SK-N-SH (cell line): ENCODE data around the gene GSG1L2. TPM values are rescaled to one million over a fixed set of nuclear protein-coding genes. Genes with fewer than 3 reads are reported as not detected.

Experiments used
- CTCF ChIA-PET: fragments of 300-600, 350-600 bp; formaldehyde crosslinking; extraction: SDS; loops from one replicate; lab custom pipeline; 2021; lab: Yijun Ruan, JAX
- POLR2A ChIA-PET: fragments of 350-600 bp; sonication (Branson Sonifier 250); formaldehyde crosslinking; extraction: SDS; loops from one replicate; lab custom pipeline; 2020; ENCODE audit warnings: antibody characterized with exemption, inconsistent platforms; lab: Yijun Ruan, JAX
- DNase-seq: peaks from one replicate; pipeline ENCODE4 v3.0.0; 2012
- H2AFZ ChIP-seq: fragments of 200-600 bp; sonication (generic); 2 replicates; pipeline ENCODE4 v1.8.1; 2016; ENCODE audit warnings: antibody characterized with exemption, mild to moderate bottlenecking, low read depth
- H3F3A ChIP-seq: fragments of 200-600 bp; sonication (generic); replicated peaks from 2 replicates; pipeline ENCODE3; 2016; ENCODE audit warnings: antibody characterized with exemption, mild to moderate bottlenecking; ENCODE audit not compliant: insufficient read depth
- H3K27ac ChIP-seq, 2 experiments: fragments of 200-500 bp in 1 of 2; fragments of 200-600 bp in 1 of 2; sonication (Bioruptor generic) in 1 of 2; sonication (generic), shearing (Covaris generic) in 1 of 2; 2 replicates each; pipeline versions ENCODE4 v1.5.1 to v1.6.1; 2014 to 2016; ENCODE audit warnings: low read depth in 2 of 2, inconsistent platforms in 1 of 2, low read length in 1 of 2, mild to moderate bottlenecking in 1 of 2, mixed read lengths in 1 of 2
- H3K27me3 ChIP-seq: fragments of 200-600 bp; sonication (generic), shearing (Covaris generic); 2 replicates; pipeline ENCODE4 v1.6.1; 2016; ENCODE audit warnings: mixed run types; ENCODE audit not compliant: insufficient read depth
- H3K36me3 ChIP-seq, 2 experiments: fragments of 200-500 bp in 1 of 2; fragments of 200-600 bp in 1 of 2; sonication (Bioruptor generic) in 1 of 2; sonication (generic) in 1 of 2; replicated peaks in 1 of 2; 2 replicates each; pipeline versions ENCODE3 to v1.5.1; 2014 to 2016; ENCODE audit warnings: low read length in 1 of 2, mild to moderate bottlenecking in 1 of 2; ENCODE audit not compliant: insufficient read depth in 2 of 2, control insufficient read depth in 1 of 2
- H3K4me1 ChIP-seq, 2 experiments: fragments of 200-500 bp in 1 of 2; fragments of 200-600 bp in 1 of 2; sonication (Bioruptor generic) in 1 of 2; sonication (generic), shearing (Covaris generic) in 1 of 2; 2 replicates each; pipeline versions ENCODE4 v1.5.1 to v1.6.1; 2014 to 2016; ENCODE audit warnings: low read depth in 1 of 2, low read length in 1 of 2, mixed run types in 1 of 2; ENCODE audit not compliant: insufficient read depth in 2 of 2, control insufficient read depth in 1 of 2
- H3K4me2 ChIP-seq: fragments of 200-600 bp; sonication (generic), shearing (Covaris generic); 2 replicates; pipeline ENCODE4 v1.6.1; 2017; ENCODE audit warnings: mixed run types
- H3K4me3 ChIP-seq, 2 experiments: fragments of 200-500 bp in 1 of 2; fragments of 200-600 bp in 1 of 2; sonication (Bioruptor generic) in 1 of 2; sonication (generic), shearing (Covaris generic) in 1 of 2; 2 replicates each; pipeline versions ENCODE4 v1.5.1 to v1.8.1; 2014 to 2016; ENCODE audit warnings: low read depth in 2 of 2, inconsistent platforms in 1 of 2, low read length in 1 of 2, mild to moderate bottlenecking in 1 of 2, mixed read lengths in 1 of 2, moderate library complexity in 1 of 2
- H3K79me2 ChIP-seq: fragments of 200-600 bp; sonication (generic); 2 replicates; pipeline ENCODE4 v1.8.1; 2017; ENCODE audit warnings: mild to moderate bottlenecking; ENCODE audit not compliant: insufficient read depth
- H3K9ac ChIP-seq: fragments of 200-600 bp; sonication (generic); 2 replicates; pipeline ENCODE4 v1.6.1; 2017; ENCODE audit warnings: mixed run types
- H3K9me2 ChIP-seq: fragments of 200-600 bp; sonication (generic); 2 replicates; pipeline ENCODE4 v1.6.1; 2017; ENCODE audit warnings: mixed run types
- H3K9me3 ChIP-seq: fragments of 200-600 bp; sonication (generic); 2 replicates; pipeline ENCODE4 v1.6.1; 2017; ENCODE audit warnings: mixed run types, mild to moderate bottlenecking, moderate library complexity
- H4K20me1 ChIP-seq: fragments of 200-600 bp; sonication (generic); 2 replicates; pipeline ENCODE4 v1.6.1; 2017; ENCODE audit warnings: mild to moderate bottlenecking, mixed run types; ENCODE audit not compliant: insufficient read depth
- CHD2 ChIP-seq: fragments of 150-350 bp; IDR thresholded peaks from 2 replicates; pipeline ENCODE4 v1.6.1; 2018; ENCODE audit warnings: low read length; ENCODE audit not compliant: partially characterized antibody
- EZH2phosphoT487 ChIP-seq: fragments of 200-600 bp; sonication (generic); IDR thresholded peaks from 2 replicates; pipeline ENCODE4 v1.6.1; 2017; ENCODE audit warnings: low read depth, mixed run types, mild to moderate bottlenecking, antibody characterized with exemption, moderate library complexity, borderline replicate concordance
- FOSL2 ChIP-seq: IDR thresholded peaks from 2 replicates; pipeline ENCODE4 v1.4.0; 2012; ENCODE audit warnings: low read depth, mild to moderate bottlenecking, moderate library complexity, borderline replicate concordance
- FOXJ3 ChIP-seq: sonication (generic); formaldehyde crosslinking; IDR thresholded peaks from 2 replicates; pipeline ENCODE4 v1.5.1; 2020; ENCODE audit warnings: mild to moderate bottlenecking, missing genetic modification reagents
- GATA2 ChIP-seq: sonication (generic); formaldehyde crosslinking; IDR thresholded peaks from 2 replicates; pipeline ENCODE4 v1.5.0; 2020; ENCODE audit warnings: mild to moderate bottlenecking, missing genetic modification reagents
- IRF3 ChIP-seq: fragments of 150-350 bp; IDR thresholded peaks from 2 replicates; pipeline ENCODE4 v1.6.1; 2016; ENCODE audit warnings: mild to moderate bottlenecking, low read depth, low read length
- JUND ChIP-seq: IDR thresholded peaks from 2 replicates; pipeline ENCODE4 v1.4.0; 2012
- MAX ChIP-seq: IDR thresholded peaks from 2 replicates; pipeline ENCODE4 v1.4.0; 2012; ENCODE audit warnings: low read depth
- MEF2A ChIP-seq: IDR thresholded peaks from 2 replicates; pipeline ENCODE4 v1.4.0; 2012; ENCODE audit warnings: low read depth, borderline replicate concordance
- MXI1 ChIP-seq: IDR thresholded peaks from 2 replicates; pipeline ENCODE4 v1.6.1; 2012; ENCODE audit warnings: mild to moderate bottlenecking, low read depth, low read length, improper control_type of control experiment
- NFIC ChIP-seq: IDR thresholded peaks from 2 replicates; pipeline ENCODE4 v1.4.0; 2012; ENCODE audit warnings: borderline replicate concordance
- NRF1 ChIP-seq: IDR thresholded peaks from 2 replicates; pipeline ENCODE4 v1.6.1; 2012; ENCODE audit warnings: low read depth, mild to moderate bottlenecking, low read length
- PBX3 ChIP-seq: IDR thresholded peaks from 2 replicates; pipeline ENCODE4; 2012
- POLR2AphosphoS5 ChIP-seq: IDR thresholded peaks from 2 replicates; pipeline ENCODE4 v1.6.1; 2012; ENCODE audit warnings: low read depth, low read length
- RAD21 ChIP-seq: IDR thresholded peaks from 2 replicates; pipeline ENCODE4 v1.6.1; 2012; ENCODE audit warnings: mild to moderate bottlenecking, low read length
- RCOR1 ChIP-seq: fragments of 150-350 bp; IDR thresholded peaks from 2 replicates; pipeline ENCODE4 v1.6.1; 2017; ENCODE audit warnings: antibody characterized with exemption, low read length
- RFX5 ChIP-seq: IDR thresholded peaks from 2 replicates; pipeline ENCODE4 v1.6.1; 2012; ENCODE audit warnings: mild to moderate bottlenecking, improper control_type of control experiment, low read length
- RXRA ChIP-seq: IDR thresholded peaks from 2 replicates; pipeline ENCODE4 v1.4.0; 2012; ENCODE audit warnings: low read depth, mild to moderate bottlenecking, borderline replicate concordance
- SIN3A ChIP-seq: IDR thresholded peaks from 2 replicates; pipeline ENCODE4 v1.6.1; 2012; ENCODE audit warnings: low read depth, mild to moderate bottlenecking, low read length, moderate library complexity, borderline replicate concordance
- SMC3 ChIP-seq: IDR thresholded peaks from 2 replicates; pipeline ENCODE4 v1.6.1; 2012; ENCODE audit warnings: low read depth, low read length, improper control_type of control experiment
- TCF12 ChIP-seq: IDR thresholded peaks from 2 replicates; pipeline ENCODE4 v1.4.0; 2012
- TEAD4 ChIP-seq: IDR thresholded peaks from 2 replicates; pipeline ENCODE4 v1.4.0; 2012; ENCODE audit warnings: mild to moderate bottlenecking, borderline replicate concordance; ENCODE audit not compliant: insufficient read depth
- USF1 ChIP-seq: IDR thresholded peaks from 2 replicates; pipeline ENCODE4 v1.4.0; 2012; ENCODE audit warnings: low read depth, borderline replicate concordance
- USF2 ChIP-seq: fragments of 150-350 bp; IDR thresholded peaks from 2 replicates; pipeline ENCODE4 v1.6.1; 2017; ENCODE audit warnings: antibody characterized with exemption, low read length, low read depth, borderline replicate concordance
- YY1 ChIP-seq: IDR thresholded peaks from 2 replicates; pipeline ENCODE4 v1.4.0; 2012; ENCODE audit warnings: low read depth, mild to moderate bottlenecking
- WGBS: methylation state at CpG from one replicate; pipeline ENCODE4 v1.1.6; 2017; ENCODE audit warnings: low lambda C conversion rate; 5-methylcytosine and 5-hydroxymethylcytosine counted together
- polyA plus RNA-seq, 3 experiments: library from polyadenylated mRNA; depleted of rRNA; stranded (reverse); fragments of >200 nt; gene quantifications; 2 replicates each; pipeline ENCODE4 v1.2.3, GENCODE V29; 2012

Gene GSG1L2
- polyA plus RNA-seq, 1 of the 3 experiments (the other 2 are of a cell fraction): not detected

- 15% methylated on average over 2 of the region's 2 CpGs for WGBS
- Histone ChIP-seq H3K9ac (no peak overlapping the region), H4K20me1 (no peaks in the 10 kb centered on the region), H3K27ac (no peak overlapping the region), H3K27me3 (peaks cover 7% of the 10 kb centered on the region; the same call in 1 of the 2 replicates), H3F3A (no peaks in the 10 kb centered on the region), H3K4me2 (no peak overlapping the region), H3K36me3 (no peaks in the 10 kb centered on the region), H3K4me3 (no peak overlapping the region), H3K9me3 (no peaks in the 10 kb centered on the region), H3K79me2 (no peaks in the 10 kb centered on the region), H3K4me1 (no peaks in the 10 kb centered on the region), H2AFZ (no peak overlapping the region), H3K9me2 (no peaks in the 10 kb centered on the region)
- TF ChIP-seq FOSL2: no peak
- no peak for TF ChIP-seq SMC3
- TF ChIP-seq EZH2phosphoT487: no peak
- TF ChIP-seq USF2: no peak
- TF ChIP-seq TEAD4: no peak
- no peak for TF ChIP-seq YY1
- no peak for TF ChIP-seq SIN3A
- TF ChIP-seq TCF12: no peak
- TF ChIP-seq NRF1: no peak
- no peak for TF ChIP-seq POLR2AphosphoS5
- no peak for TF ChIP-seq MAX
- no peak for TF ChIP-seq MXI1
- no peak for TF ChIP-seq RXRA
- TF ChIP-seq PBX3: no peak
- no peak for TF ChIP-seq RFX5
- TF ChIP-seq RCOR1: no peak
- no peak for TF ChIP-seq GATA2 (CRISPR knock-in tag)
- no peak for TF ChIP-seq RAD21
- TF ChIP-seq JUND: no peak
- no peak for TF ChIP-seq CHD2
- ChIA-PET POLR2A (no interaction called here), CTCF (no interaction called here)
- no peak for DNase-seq
Observed at GRCh38 chr17:9801505-9801904, 20.4 kb downstream of the GSG1L2 start.

- Histone ChIP-seq H3K9me3 (no peaks in the 10 kb centered on the region), H3K27me3 (peaks cover 7% of the 10 kb centered on the region; the same call in 1 of the 2 replicates), H3K27ac (no peak overlapping the region), H2AFZ (no peak overlapping the region), H3K36me3 (no peaks in the 10 kb centered on the region), H3K9ac (no peak overlapping the region), H3K9me2 (no peaks in the 10 kb centered on the region), H4K20me1 (no peaks in the 10 kb centered on the region), H3K4me2 (no peak overlapping the region), H3F3A (no peaks in the 10 kb centered on the region), H3K79me2 (no peaks in the 10 kb centered on the region), H3K4me3 (no peak overlapping the region), H3K4me1 (no peaks in the 10 kb centered on the region)
- WGBS: 46% methylated on average over 7 of the region's 7 CpGs
- no peak for TF ChIP-seq RFX5
- no peak for TF ChIP-seq SMC3
- no peak for TF ChIP-seq RCOR1
- TF ChIP-seq FOXJ3 (CRISPR knock-in tag): no peak
- no peak for TF ChIP-seq NFIC
- no peak for TF ChIP-seq USF1
- TF ChIP-seq IRF3: no peak
- no peak for TF ChIP-seq PBX3
- TF ChIP-seq JUND: no peak
- no peak for TF ChIP-seq MEF2A
- TF ChIP-seq TCF12: no peak
- TF ChIP-seq RAD21: no peak
- no peak for DNase-seq
- CTCF ChIA-PET: no interaction called here
- POLR2A ChIA-PET: no interaction called here
Observed at GRCh38 chr17:9798724-9799123, 23.2 kb downstream of the GSG1L2 start.
